Central memory CD8-positive, alpha-beta T cell (primary cell): ENCODE results near the gene TSHB.

Experiments used
- ATAC-seq: fragments of 150-1000 bp; cut with Tn5 transposase; replicated peaks from 2 replicates; pipeline ENCODE4 v1.10.0; 2022; ENCODE audit warnings: mild to moderate bottlenecking, moderate FRiP score, moderate number of reproducible peaks; ENCODE audit not compliant: poor library complexity, severe bottlenecking; ENCODE audit errors: extremely low read depth
- DNase-seq, 2 donors: peaks; one replicate each; pipeline ENCODE4 v3.0.0; 2021; ENCODE audit warnings: low spot score in 2 of 2
- H3K27ac Mint-ChIP-seq: one replicate; pipeline ENCODE4 v1.8.0; 2022; ENCODE audit warnings: low read depth, mild to moderate bottlenecking, moderate library complexity, mixed read lengths
- H3K27me3 Mint-ChIP-seq: one replicate; pipeline ENCODE4 v1.8.0; 2022; ENCODE audit warnings: mixed read lengths
- H3K36me3 Mint-ChIP-seq: one replicate; pipeline ENCODE4 v1.8.0; 2022; ENCODE audit warnings: mild to moderate bottlenecking, moderate library complexity, mixed read lengths; ENCODE audit not compliant: insufficient read depth
- H3K4me1 Mint-ChIP-seq: one replicate; pipeline ENCODE4 v1.8.0; 2022; ENCODE audit warnings: mixed read lengths
- H3K4me3 Mint-ChIP-seq: one replicate; pipeline ENCODE4 v1.8.0; 2022; ENCODE audit warnings: mild to moderate bottlenecking, moderate library complexity, mixed read lengths
- H3K9me3 Mint-ChIP-seq: one replicate; pipeline ENCODE4 v1.8.0; 2022; ENCODE audit warnings: mixed read lengths

The TSHB gene

GRCh38 chr1:115035652-115036051, 6.0 kb downstream of the TSHB start:
- H3K9me3 Mint-ChIP-seq = no peaks in the 10 kb centered on the region
- peaks cover 10% of the 10 kb centered on the region for H3K27me3 Mint-ChIP-seq
- no peak for ATAC-seq
- H3K4me1 Mint-ChIP-seq = no peaks in the 10 kb centered on the region
- H3K36me3 Mint-ChIP-seq = peaks cover 1% of the 10 kb centered on the region
- no peak overlapping the region for H3K27ac Mint-ChIP-seq
- no peak for DNase-seq
- no peak overlapping the region for H3K4me3 Mint-ChIP-seq

GRCh38 chr1:115036814-115037507, 7.3 kb downstream of the TSHB start:
- Mint-ChIP-seq H3K36me3 (peaks cover 4% of the 10 kb centered on the region), H3K4me1 (no peaks in the 10 kb centered on the region), H3K27me3 (peaks cover 10% of the 10 kb centered on the region), H3K27ac (no peak overlapping the region), H3K4me3 (no peak overlapping the region), H3K9me3 (peaks cover under 1% of the 10 kb centered on the region)
- ATAC-seq (no peak), DNase-seq (no peak)

DNA sequence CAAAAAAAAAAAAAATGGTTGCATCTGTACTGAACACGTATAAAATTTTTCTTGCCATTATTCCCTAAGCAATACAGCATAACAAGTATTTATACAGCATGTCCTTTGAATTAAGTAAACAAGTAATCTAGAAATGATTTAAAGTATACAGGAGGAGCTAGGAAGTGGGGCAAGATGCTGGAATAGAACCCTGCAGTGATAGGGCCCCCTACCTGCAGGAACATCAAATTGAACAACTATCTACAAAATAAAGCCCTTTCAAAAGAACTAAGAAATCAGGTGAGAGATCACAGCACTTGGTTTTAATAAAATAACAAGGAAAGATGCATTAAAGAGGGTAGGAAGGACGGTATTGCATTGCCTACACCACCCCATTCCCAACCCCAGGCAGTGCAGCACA, 10.9 kb downstream of the TSHB start:
- Mint-ChIP-seq H3K36me3 (peaks cover 4% of the 10 kb centered on the region), H3K4me3 (no peak overlapping the region), H3K4me1 (no peaks in the 10 kb centered on the region), H3K27me3 (no peaks in the 10 kb centered on the region), H3K9me3 (peaks cover 6% of the 10 kb centered on the region), H3K27ac (no peak overlapping the region)
- DNase-seq (no peak), ATAC-seq (no peak)

DNA sequence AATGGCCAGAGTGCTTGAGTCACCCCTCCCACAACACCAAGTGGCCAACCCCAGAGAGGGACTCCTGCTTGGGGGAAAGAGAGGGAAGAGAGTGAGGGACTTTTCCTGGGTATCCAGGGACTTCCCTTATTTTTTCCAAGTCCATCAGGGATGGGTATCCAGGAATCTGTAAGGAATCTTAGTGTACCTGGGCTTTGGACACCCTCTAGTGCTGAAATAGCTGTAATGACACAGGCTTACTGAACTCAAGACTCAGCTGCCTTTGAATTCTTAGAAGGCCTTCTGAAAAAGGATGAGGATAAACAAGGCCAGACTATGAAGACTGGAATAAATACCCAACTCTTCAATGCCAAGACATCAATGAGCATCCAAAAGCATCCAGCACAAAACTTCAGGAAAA, 12.0 kb downstream of the TSHB start:
- ATAC-seq = no peak
- Mint-ChIP-seq H3K9me3 (peaks cover 6% of the 10 kb centered on the region), H3K36me3 (peaks cover 4% of the 10 kb centered on the region), H3K27ac (peak overlapping the region; percentile 54), H3K4me1 (no peaks in the 10 kb centered on the region), H3K4me3 (no peak overlapping the region), H3K27me3 (no peaks in the 10 kb centered on the region)
- no peak for DNase-seq

DNA sequence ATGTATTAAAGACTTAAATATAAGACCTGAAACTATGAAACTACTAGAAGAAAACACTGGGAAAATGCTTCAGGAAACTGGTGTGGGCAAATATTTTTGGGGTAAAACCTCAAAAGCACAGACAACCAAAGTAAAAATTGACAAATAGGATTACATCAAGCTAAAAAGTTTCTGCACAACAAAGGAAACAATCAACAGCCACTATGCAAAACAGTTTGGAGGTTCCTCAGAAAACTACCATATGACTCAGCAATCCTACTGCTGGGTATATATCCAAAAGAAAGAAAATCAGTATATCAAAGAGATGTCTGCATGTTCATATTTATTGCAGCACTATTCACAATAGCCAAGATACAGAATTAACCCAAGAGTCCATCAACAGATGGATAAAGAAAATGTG, 17.1 kb downstream of the TSHB start:
- ATAC-seq = no peak
- H3K27ac Mint-ChIP-seq = no peak overlapping the region
- DNase-seq = no peak
- H3K9me3 Mint-ChIP-seq = peaks cover 6% of the 10 kb centered on the region
- H3K4me1 Mint-ChIP-seq = no peaks in the 10 kb centered on the region
- no peaks in the 10 kb centered on the region for H3K27me3 Mint-ChIP-seq
- no peak overlapping the region for H3K4me3 Mint-ChIP-seq
- peaks cover 4% of the 10 kb centered on the region for H3K36me3 Mint-ChIP-seq

DNA sequence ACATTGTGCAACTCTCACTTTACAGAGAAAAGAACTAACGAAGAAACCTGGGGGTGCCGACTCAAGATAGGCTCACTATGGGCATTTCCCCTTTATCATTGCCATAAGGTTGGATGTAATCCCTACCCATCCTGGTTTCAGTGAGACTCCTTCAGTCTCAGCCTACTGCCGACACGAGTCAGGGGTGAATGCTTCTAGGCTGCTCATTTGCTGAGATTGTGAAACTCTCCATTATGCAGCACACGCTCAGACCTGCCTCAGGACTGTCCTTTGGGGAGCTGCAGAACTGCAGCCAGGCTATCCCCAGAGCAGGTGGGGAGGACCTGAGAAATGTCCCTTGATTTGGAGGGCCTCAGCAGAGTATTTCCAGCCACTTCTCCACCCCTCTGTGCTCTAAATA, 22.2 kb downstream of the TSHB start:
- no peaks in the 10 kb centered on the region for H3K27me3 Mint-ChIP-seq
- H3K4me3 Mint-ChIP-seq = no peak overlapping the region
- H3K9me3 Mint-ChIP-seq = no peaks in the 10 kb centered on the region
- ATAC-seq (no peak), DNase-seq (no peak)
- no peaks in the 10 kb centered on the region for H3K4me1 Mint-ChIP-seq
- no peaks in the 10 kb centered on the region for H3K36me3 Mint-ChIP-seq
- no peak overlapping the region for H3K27ac Mint-ChIP-seq

GRCh38 chr1:115052454-115053083, 22.9 kb downstream of the TSHB start:
- DNase-seq (peak in 1 of 2 donors; percentile 42), ATAC-seq (peak; percentile 76)
- H3K4me3 Mint-ChIP-seq = no peak overlapping the region
- no peaks in the 10 kb centered on the region for H3K9me3 Mint-ChIP-seq
- no peak overlapping the region for H3K27ac Mint-ChIP-seq
- no peaks in the 10 kb centered on the region for H3K27me3 Mint-ChIP-seq
- no peaks in the 10 kb centered on the region for H3K4me1 Mint-ChIP-seq
- no peaks in the 10 kb centered on the region for H3K36me3 Mint-ChIP-seq

- Mint-ChIP-seq H3K36me3 (no peaks in the 10 kb centered on the region), H3K4me3 (no peak overlapping the region), H3K27ac (no peak overlapping the region), H3K4me1 (peaks cover 10% of the 10 kb centered on the region), H3K27me3 (no peaks in the 10 kb centered on the region), H3K9me3 (no peaks in the 10 kb centered on the region)
- DNase-seq (no peak), ATAC-seq (no peak)
Measured at GRCh38 chr1:115056395-115056798, 26.8 kb downstream of the TSHB start.

- Mint-ChIP-seq H3K27me3 (no peaks in the 10 kb centered on the region), H3K9me3 (no peaks in the 10 kb centered on the region), H3K4me3 (no peak overlapping the region), H3K27ac (no peak overlapping the region), H3K36me3 (peaks cover 2% of the 10 kb centered on the region), H3K4me1 (peaks cover 24% of the 10 kb centered on the region)
- DNase-seq (no peak), ATAC-seq (no peak)
Measured at GRCh38 chr1:115057661-115058254, 28.1 kb downstream of the TSHB start.

GRCh38 chr1:115059316-115059715, 29.7 kb downstream of the TSHB start:
- H3K4me1 Mint-ChIP-seq = peaks cover 39% of the 10 kb centered on the region
- ATAC-seq (no peak), DNase-seq (no peak)
- no peak overlapping the region for H3K27ac Mint-ChIP-seq
- H3K4me3 Mint-ChIP-seq = no peak overlapping the region
- H3K36me3 Mint-ChIP-seq = peaks cover 9% of the 10 kb centered on the region
- H3K27me3 Mint-ChIP-seq = no peaks in the 10 kb centered on the region
- no peaks in the 10 kb centered on the region for H3K9me3 Mint-ChIP-seq

DNA sequence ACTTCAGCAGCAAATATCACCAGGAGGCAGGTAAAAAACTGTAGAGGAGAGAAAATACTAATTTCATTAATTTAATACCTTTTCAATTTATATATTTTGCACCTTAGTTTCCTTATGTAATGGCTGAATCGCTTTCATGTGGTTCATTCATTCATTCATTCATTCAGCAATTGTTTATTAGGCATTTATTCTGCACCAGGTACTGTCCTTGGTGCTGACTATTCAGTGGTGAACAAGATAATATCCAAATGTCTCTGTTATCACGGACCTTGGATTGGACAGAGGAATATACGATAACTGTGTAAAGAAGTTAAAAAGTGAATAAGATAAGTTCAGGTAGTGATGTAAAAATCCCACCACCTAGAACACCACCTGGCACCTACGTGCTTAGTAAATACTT, 30.9 kb downstream of the TSHB start:
- H3K27me3 Mint-ChIP-seq = no peaks in the 10 kb centered on the region
- DNase-seq (no peak), ATAC-seq (no peak)
- peaks cover 9% of the 10 kb centered on the region for H3K36me3 Mint-ChIP-seq
- H3K4me3 Mint-ChIP-seq = no peak overlapping the region
- peak overlapping the region; percentile 99 for H3K27ac Mint-ChIP-seq
- H3K4me1 Mint-ChIP-seq = peaks cover 43% of the 10 kb centered on the region
- no peaks in the 10 kb centered on the region for H3K9me3 Mint-ChIP-seq

DNA sequence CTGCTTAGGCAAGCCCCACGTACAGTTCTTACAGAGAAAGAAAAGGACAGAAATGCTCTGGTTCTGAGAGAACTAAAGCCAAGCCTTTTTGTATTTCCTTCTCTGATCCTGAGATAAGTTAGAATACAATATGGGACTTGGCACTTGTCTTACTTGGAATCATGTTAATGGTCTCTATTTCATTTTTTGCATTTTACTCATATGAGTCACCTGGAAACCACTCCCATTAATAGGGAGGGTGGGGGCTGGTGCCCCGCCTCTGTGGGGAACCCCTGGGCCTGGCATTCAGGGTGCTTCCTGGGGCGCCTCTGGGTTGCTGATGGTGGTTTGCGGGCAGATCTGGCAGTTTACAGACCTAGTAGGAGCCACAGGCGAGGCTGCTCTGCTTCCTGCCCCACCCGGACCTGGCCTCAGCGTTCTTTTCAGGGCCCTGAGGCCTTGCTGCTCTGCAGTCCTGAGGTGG, 32.9 kb downstream of the TSHB start:
- Mint-ChIP-seq H3K4me1 (peaks cover 51% of the 10 kb centered on the region), H3K4me3 (peak overlapping the region; percentile 59), H3K9me3 (no peaks in the 10 kb centered on the region), H3K27ac (peak overlapping the region; percentile 99), H3K36me3 (peaks cover 9% of the 10 kb centered on the region), H3K27me3 (no peaks in the 10 kb centered on the region)
- ATAC-seq = peak; percentile 97
- peak; percentile 83 to 97 for DNase-seq
